Neural cell (in vitro differentiated cells): ENCODE data around the gene SNX2. TPM values are rescaled to one million over a fixed set of nuclear protein-coding genes. Genes with fewer than 3 reads are reported as not detected.

Experiments used
- H2AFZ ChIP-seq: fragments of 200-600, 300-800 bp; sonication (generic), shearing (Covaris generic); 2 replicates; pipeline ENCODE4 v1.6.0; 2014; ENCODE audit warnings: low read depth, mild to moderate bottlenecking, antibody characterized with exemption, low read length, moderate library complexity
- H3F3A ChIP-seq: fragments of 200-600 bp; shearing (Covaris generic); 2 replicates; pipeline ENCODE4 v1.6.1; 2016; ENCODE audit warnings: mild to moderate bottlenecking, moderate library complexity, mixed read lengths, antibody characterized with exemption, low read length; ENCODE audit not compliant: insufficient read depth, poor library complexity, severe bottlenecking
- H3K27ac ChIP-seq: fragments of 200-600, 300-800 bp; sonication (generic), shearing (Covaris generic); 2 replicates; pipeline ENCODE4 v1.5.1; 2014; ENCODE audit warnings: mild to moderate bottlenecking, low read length, moderate library complexity
- H3K27me3 ChIP-seq: fragments of 300-800, 200-600 bp; sonication (generic), shearing (Covaris generic); 2 replicates; pipeline ENCODE4 v1.6.0; 2014; ENCODE audit warnings: mild to moderate bottlenecking, low read depth, low read length, moderate library complexity; ENCODE audit not compliant: insufficient read depth
- H3K36me3 ChIP-seq: fragments of 300-800, 200-600 bp; sonication (generic), shearing (Covaris generic); 2 replicates; pipeline ENCODE4 v1.5.1; 2014; ENCODE audit warnings: mild to moderate bottlenecking, antibody characterized with exemption, low read length, moderate library complexity; ENCODE audit not compliant: insufficient read depth
- H3K4me2 ChIP-seq: fragments of 300-800, 200-600 bp; sonication (generic), shearing (Covaris generic); 2 replicates; pipeline ENCODE4 v1.6.0; 2014; ENCODE audit warnings: mild to moderate bottlenecking, low read length
- H3K4me3 ChIP-seq: fragments of 300-800, 200-600 bp; sonication (generic), shearing (Covaris generic); 2 replicates; pipeline ENCODE4 v1.5.1; 2014; ENCODE audit warnings: mild to moderate bottlenecking, low read length, moderate library complexity
- H3K79me2 ChIP-seq: fragments of 200-600 bp; shearing (Covaris generic); replicated peaks from 2 replicates; pipeline ENCODE4 v1.6.0; 2014; ENCODE audit warnings: mild to moderate bottlenecking, low read length, moderate library complexity; ENCODE audit not compliant: insufficient read depth
- H3K9ac ChIP-seq: fragments of 300-800, 200-600 bp; sonication (generic), shearing (Covaris generic); 2 replicates; pipeline ENCODE4 v1.6.1; 2016; ENCODE audit warnings: mild to moderate bottlenecking, low read length, mixed read lengths
- H3K9me2 ChIP-seq: fragments of 200-600 bp; shearing (Covaris generic); 2 replicates; pipeline ENCODE4 v1.6.1; 2016; ENCODE audit warnings: mild to moderate bottlenecking, low read length, mixed read lengths; ENCODE audit not compliant: insufficient read depth
- H3K9me3 ChIP-seq: fragments of 200-600, 300-800 bp; sonication (generic), shearing (Covaris generic); 2 replicates; pipeline ENCODE4 v1.6.1; 2016; ENCODE audit warnings: mild to moderate bottlenecking, mixed run types, low read length, moderate library complexity, mixed read lengths
- H4K20me1 ChIP-seq: fragments of 200-600 bp; shearing (Covaris generic); 2 replicates; pipeline ENCODE4 v1.6.1; 2016; ENCODE audit warnings: mild to moderate bottlenecking, mixed run types; ENCODE audit not compliant: insufficient read depth
- CTCF ChIP-seq: fragments of 450-650 bp; IDR thresholded peaks from 2 replicates; pipeline ENCODE4 v1.5.1; 2014; ENCODE audit warnings: antibody characterized with exemption, mild to moderate bottlenecking, moderate library complexity; ENCODE audit not compliant: poor library complexity, severe bottlenecking
- EP300 ChIP-seq: fragments of 450-650 bp; conservative IDR thresholded peaks from 2 replicates; pipeline ENCODE4 v1.6.1; 2014; ENCODE audit warnings: antibody characterized with exemption, mild to moderate bottlenecking, moderate library complexity; ENCODE audit not compliant: poor library complexity, severe bottlenecking
- EZH2 ChIP-seq: fragments of 200-600, 300-800 bp; shearing (Covaris generic), sonication (generic); IDR thresholded peaks from 2 replicates; pipeline ENCODE4 v1.6.1; 2014; ENCODE audit warnings: antibody characterized with exemption, low read length, borderline replicate concordance, mild to moderate bottlenecking; ENCODE audit not compliant: insufficient read depth, poor library complexity, severe bottlenecking
- MXI1 ChIP-seq: fragments of 450-650 bp; conservative IDR thresholded peaks from 2 replicates; pipeline ENCODE4 v1.6.1; 2014; ENCODE audit warnings: antibody characterized with exemption, mild to moderate bottlenecking; ENCODE audit not compliant: poor library complexity, severe bottlenecking
- POLR2AphosphoS5 ChIP-seq: IDR thresholded peaks from 2 replicates; pipeline ENCODE4 v1.6.1; 2012
- RAD21 ChIP-seq: fragments of 450-650 bp; conservative IDR thresholded peaks from 2 replicates; pipeline ENCODE4 v1.6.1; 2014; ENCODE audit warnings: antibody characterized with exemption, mild to moderate bottlenecking, moderate library complexity
- REST ChIP-seq: IDR thresholded peaks from 2 replicates; pipeline ENCODE4 v1.6.1; 2012; ENCODE audit warnings: borderline replicate concordance
- SMC3 ChIP-seq: fragments of 450-650 bp; conservative IDR thresholded peaks from 2 replicates; pipeline ENCODE4 v1.6.1; 2014; ENCODE audit warnings: antibody characterized with exemption, mild to moderate bottlenecking, moderate library complexity; ENCODE audit not compliant: poor library complexity
- TAF1 ChIP-seq: IDR thresholded peaks from 2 replicates; pipeline ENCODE4 v1.6.1; 2012; ENCODE audit warnings: low read depth
- polyA plus RNA-seq: library from polyadenylated mRNA; depleted of rRNA; stranded (reverse); fragments of >200 nt; gene quantifications from 2 replicates; pipeline ENCODE4 v1.2.3, GENCODE V29; 2014

SNX2 gene
- polyA plus RNA-seq, 1 donor from 2014 or later = 36.1 TPM

- no peaks in the 10 kb centered on the region for H3K79me2 ChIP-seq
These were observed 88.4 kb downstream of the SNX2 start for GRCh38 chr5:122863240-122863639.

GRCh38 chr5:122863721-122864120, 88.8 kb downstream of the SNX2 start:
- no peak overlapping the region for H3K9ac ChIP-seq
- H3K27ac ChIP-seq = no peak overlapping the region
- H3K27me3 ChIP-seq = no peaks in the 10 kb centered on the region
- H3K4me2 ChIP-seq = no peak overlapping the region
- H3F3A ChIP-seq = no peaks in the 10 kb centered on the region
- H2AFZ ChIP-seq = no peak overlapping the region
- no peaks in the 10 kb centered on the region for H3K36me3 ChIP-seq
- H3K9me2 ChIP-seq = no peaks in the 10 kb centered on the region
- no peaks in the 10 kb centered on the region for H3K9me3 ChIP-seq
- no peaks in the 10 kb centered on the region for H3K79me2 ChIP-seq
- H3K4me3 ChIP-seq = no peak overlapping the region
- H4K20me1 ChIP-seq = no peaks in the 10 kb centered on the region
- TF ChIP-seq CTCF (no peak), POLR2AphosphoS5 (no peak), MXI1 (no peak), SMC3 (no peak), RAD21 (no peak), TAF1 (no peak), REST (no peak)

More at GRCh38 chr5:122863240-122863639, 88.4 kb downstream of the SNX2 start:
- TF ChIP-seq POLR2AphosphoS5 (no peak), REST (no peak), SMC3 (no peak), EP300 (no peak), MXI1 (no peak), RAD21 (no peak), CTCF (no peak), EZH2 (no peak), TAF1 (no peak)
- no peaks in the 10 kb centered on the region for H3K27me3 ChIP-seq
- no peak overlapping the region for H3K9ac ChIP-seq
- no peak overlapping the region for H2AFZ ChIP-seq
- no peaks in the 10 kb centered on the region for H3K36me3 ChIP-seq
- H3K27ac ChIP-seq = no peak overlapping the region
- no peaks in the 10 kb centered on the region for H4K20me1 ChIP-seq
- no peak overlapping the region for H3K4me3 ChIP-seq
- H3F3A ChIP-seq = no peaks in the 10 kb centered on the region
- no peaks in the 10 kb centered on the region for H3K9me3 ChIP-seq
- no peak overlapping the region for H3K4me2 ChIP-seq
- no peaks in the 10 kb centered on the region for H3K9me2 ChIP-seq
